ENCODE data around the gene SEMA3B.

The SEMA3B gene

DNA sequence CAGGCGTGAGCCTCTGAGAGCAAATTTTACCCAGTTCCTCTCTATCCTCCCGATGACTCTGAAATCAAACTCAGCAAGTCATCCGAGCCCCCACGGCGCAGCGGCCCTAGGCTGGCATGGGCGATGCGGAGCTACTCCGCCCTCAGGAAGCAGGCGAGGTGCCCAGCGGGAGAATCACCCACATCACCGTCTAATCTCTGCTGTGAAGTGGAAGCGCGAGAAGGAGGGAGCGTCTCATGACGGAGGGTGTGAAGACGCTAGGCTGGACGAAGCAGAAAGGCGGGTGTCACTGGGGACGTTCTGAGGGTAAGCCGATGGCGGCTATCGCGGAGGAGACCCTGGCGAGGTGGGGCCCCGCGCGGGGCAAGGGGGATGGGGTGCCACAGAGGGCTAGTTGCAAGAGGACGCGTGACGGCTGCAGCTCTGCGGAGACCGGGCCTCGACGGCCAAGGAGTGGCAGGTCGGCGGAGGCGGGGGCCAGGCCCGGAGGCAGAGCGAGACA, 42.0 kb upstream of the SEMA3B start (continued):
- TF ChIP-seq, protein P1, sequence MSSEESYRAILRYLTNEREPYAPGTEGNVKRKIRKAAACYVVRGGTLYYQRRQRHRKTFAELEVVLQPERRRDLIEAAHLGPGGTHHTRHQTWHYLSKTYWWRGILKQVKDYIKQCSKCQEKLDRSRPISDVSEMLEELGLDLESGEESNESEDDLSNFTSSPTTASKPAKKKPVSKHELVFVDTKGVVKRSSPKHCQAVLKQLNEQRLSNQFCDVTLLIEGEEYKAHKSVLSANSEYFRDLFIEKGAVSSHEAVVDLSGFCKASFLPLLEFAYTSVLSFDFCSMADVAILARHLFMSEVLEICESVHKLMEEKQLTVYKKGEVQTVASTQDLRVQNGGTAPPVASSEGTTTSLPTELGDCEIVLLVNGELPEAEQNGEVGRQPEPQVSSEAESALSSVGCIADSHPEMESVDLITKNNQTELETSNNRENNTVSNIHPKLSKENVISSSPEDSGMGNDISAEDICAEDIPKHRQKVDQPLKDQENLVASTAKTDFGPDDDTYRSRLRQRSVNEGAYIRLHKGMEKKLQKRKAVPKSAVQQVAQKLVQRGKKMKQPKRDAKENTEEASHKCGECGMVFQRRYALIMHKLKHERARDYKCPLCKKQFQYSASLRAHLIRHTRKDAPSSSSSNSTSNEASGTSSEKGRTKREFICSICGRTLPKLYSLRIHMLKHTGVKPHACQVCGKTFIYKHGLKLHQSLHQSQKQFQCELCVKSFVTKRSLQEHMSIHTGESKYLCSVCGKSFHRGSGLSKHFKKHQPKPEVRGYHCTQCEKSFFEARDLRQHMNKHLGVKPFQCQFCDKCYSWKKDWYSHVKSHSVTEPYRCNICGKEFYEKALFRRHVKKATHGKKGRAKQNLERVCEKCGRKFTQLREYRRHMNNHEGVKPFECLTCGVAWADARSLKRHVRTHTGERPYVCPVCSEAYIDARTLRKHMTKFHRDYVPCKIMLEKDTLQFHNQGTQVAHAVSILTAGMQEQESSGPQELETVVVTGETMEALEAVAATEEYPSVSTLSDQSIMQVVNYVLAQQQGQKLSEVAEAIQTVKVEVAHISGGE (tag by site-specific recombination; conservative IDR thresholded peaks at IDR 0.05; ENCODE audit: low read depth) = no peak
- TF ChIP-seq, protein P2, sequence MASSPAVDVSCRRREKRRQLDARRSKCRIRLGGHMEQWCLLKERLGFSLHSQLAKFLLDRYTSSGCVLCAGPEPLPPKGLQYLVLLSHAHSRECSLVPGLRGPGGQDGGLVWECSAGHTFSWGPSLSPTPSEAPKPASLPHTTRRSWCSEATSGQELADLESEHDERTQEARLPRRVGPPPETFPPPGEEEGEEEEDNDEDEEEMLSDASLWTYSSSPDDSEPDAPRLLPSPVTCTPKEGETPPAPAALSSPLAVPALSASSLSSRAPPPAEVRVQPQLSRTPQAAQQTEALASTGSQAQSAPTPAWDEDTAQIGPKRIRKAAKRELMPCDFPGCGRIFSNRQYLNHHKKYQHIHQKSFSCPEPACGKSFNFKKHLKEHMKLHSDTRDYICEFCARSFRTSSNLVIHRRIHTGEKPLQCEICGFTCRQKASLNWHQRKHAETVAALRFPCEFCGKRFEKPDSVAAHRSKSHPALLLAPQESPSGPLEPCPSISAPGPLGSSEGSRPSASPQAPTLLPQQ (tag by site-specific recombination; IDR thresholded peaks at IDR 0.05) = 0 out of 2 replicates have a peak, but pooled peaks have one; percentile 50
- TF ChIP-seq GFI1B (tag by site-specific recombination; IDR thresholded peaks at IDR 0.05) (0 out of 2 replicates have a peak, but pooled peaks have one; percentile 11), EGR2 (tag by site-specific recombination; IDR thresholded peaks at IDR 0.05; ENCODE audit: low read depth) (no peak), KLF1 (tag by site-specific recombination; IDR thresholded peaks at IDR 0.05) (peak; percentile 9; the same call in 1 of the 2 replicates), ZBTB48 (tag by site-specific recombination; IDR thresholded peaks at IDR 0.05) (peak; percentile 38; the same call in 1 of the 2 replicates), ZNF544 (tag by site-specific recombination; IDR thresholded peaks at IDR 0.05) (no peak), ZNF837 (tag by site-specific recombination; IDR thresholded peaks at IDR 0.05) (no peak), ZNF677 (tag by site-specific recombination; IDR thresholded peaks at IDR 0.05) (no peak), ZNF391 (tag by site-specific recombination; IDR thresholded peaks at IDR 0.05; ENCODE audit: borderline replicate concordance, low read depth) (peak; percentile 29; the same call in 1 of the 2 replicates), ZNF707 (tag by site-specific recombination; IDR thresholded peaks at IDR 0.05) (no peak), ZNF792 (tag by site-specific recombination; IDR thresholded peaks at IDR 0.05) (no peak), ZNF211 (tag by site-specific recombination; IDR thresholded peaks at IDR 0.05; ENCODE audit: low read depth) (no peak)
- TF ChIP-seq, protein P3, sequence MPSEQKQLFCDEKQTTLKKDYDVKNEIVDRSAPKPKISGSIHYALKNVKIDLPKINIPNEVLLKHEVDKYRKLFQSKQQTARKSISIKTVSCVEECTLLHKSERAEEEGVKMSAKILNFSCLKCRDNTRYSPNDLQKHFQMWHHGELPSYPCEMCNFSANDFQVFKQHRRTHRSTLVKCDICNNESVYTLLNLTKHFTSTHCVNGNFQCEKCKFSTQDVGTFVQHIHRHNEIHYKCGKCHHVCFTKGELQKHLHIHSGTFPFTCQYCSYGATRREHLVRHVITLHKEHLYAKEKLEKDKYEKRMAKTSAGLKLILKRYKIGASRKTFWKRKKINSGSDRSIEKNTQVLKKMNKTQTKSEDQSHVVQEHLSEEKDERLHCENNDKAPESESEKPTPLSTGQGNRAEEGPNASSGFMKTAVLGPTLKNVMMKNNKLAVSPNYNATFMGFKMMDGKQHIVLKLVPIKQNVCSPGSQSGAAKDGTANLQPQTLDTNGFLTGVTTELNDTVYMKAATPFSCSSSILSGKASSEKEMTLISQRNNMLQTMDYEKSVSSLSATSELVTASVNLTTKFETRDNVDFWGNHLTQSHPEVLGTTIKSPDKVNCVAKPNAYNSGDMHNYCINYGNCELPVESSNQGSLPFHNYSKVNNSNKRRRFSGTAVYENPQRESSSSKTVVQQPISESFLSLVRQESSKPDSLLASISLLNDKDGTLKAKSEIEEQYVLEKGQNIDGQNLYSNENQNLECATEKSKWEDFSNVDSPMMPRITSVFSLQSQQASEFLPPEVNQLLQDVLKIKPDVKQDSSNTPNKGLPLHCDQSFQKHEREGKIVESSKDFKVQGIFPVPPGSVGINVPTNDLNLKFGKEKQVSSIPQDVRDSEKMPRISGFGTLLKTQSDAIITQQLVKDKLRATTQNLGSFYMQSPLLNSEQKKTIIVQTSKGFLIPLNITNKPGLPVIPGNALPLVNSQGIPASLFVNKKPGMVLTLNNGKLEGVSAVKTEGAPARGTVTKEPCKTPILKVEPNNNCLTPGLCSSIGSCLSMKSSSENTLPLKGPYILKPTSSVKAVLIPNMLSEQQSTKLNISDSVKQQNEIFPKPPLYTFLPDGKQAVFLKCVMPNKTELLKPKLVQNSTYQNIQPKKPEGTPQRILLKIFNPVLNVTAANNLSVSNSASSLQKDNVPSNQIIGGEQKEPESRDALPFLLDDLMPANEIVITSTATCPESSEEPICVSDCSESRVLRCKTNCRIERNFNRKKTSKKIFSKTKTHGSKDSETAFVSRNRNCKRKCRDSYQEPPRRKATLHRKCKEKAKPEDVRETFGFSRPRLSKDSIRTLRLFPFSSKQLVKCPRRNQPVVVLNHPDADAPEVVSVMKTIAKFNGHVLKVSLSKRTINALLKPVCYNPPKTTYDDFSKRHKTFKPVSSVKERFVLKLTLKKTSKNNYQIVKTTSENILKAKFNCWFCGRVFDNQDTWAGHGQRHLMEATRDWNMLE (tag by site-specific recombination; conservative IDR thresholded peaks at IDR 0.05; ENCODE audit: low read depth) = no peak
- TF ChIP-seq, protein P4, sequence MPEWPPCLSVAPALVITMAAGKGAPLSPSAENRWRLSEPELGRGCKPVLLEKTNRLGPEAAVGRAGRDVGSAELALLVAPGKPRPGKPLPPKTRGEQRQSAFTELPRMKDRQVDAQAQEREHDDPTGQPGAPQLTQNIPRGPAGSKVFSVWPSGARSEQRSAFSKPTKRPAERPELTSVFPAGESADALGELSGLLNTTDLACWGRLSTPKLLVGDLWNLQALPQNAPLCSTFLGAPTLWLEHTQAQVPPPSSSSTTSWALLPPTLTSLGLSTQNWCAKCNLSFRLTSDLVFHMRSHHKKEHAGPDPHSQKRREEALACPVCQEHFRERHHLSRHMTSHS (tag by site-specific recombination; IDR thresholded peaks at IDR 0.05) = no peak
- TF ChIP-seq, protein P5, sequence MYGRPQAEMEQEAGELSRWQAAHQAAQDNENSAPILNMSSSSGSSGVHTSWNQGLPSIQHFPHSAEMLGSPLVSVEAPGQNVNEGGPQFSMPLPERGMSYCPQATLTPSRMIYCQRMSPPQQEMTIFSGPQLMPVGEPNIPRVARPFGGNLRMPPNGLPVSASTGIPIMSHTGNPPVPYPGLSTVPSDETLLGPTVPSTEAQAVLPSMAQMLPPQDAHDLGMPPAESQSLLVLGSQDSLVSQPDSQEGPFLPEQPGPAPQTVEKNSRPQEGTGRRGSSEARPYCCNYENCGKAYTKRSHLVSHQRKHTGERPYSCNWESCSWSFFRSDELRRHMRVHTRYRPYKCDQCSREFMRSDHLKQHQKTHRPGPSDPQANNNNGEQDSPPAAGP (tag by site-specific recombination; IDR thresholded peaks at IDR 0.05) = 0 out of 2 replicates have a peak, but pooled peaks have one; percentile 11
